ENCODE results near the gene ESRRB.

ESRRB gene

DNA sequence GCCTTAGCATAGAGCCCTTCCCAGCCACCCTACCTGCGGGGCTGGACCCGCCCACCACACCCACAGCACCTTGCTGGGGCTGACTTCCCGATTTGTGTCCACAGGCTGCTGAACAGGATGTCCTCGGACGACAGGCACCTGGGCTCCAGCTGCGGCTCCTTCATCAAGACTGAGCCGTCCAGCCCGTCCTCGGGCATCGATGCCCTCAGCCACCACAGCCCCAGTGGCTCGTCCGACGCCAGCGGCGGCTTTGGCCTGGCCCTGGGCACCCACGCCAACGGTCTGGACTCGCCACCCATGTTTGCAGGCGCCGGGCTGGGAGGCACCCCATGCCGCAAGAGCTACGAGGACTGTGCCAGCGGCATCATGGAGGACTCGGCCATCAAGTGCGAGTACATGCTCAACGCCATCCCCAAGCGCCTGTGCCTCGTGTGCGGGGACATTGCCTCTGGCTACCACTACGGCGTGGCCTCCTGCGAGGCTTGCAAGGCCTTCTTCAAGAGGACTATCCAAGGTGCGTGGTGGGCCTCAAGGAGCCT, 63.4 kb downstream of the ESRRB start:
- DNase-seq (ENCODE audit: low read depth in 1 of 2, low spot score in 1 of 2) = no peak

GRCh38 chr14:76446486-76446885, 70.5 kb downstream of the ESRRB start:
- DNase-seq (ENCODE audit: low read depth in 1 of 2, low spot score in 1 of 2) = no peak

DNA sequence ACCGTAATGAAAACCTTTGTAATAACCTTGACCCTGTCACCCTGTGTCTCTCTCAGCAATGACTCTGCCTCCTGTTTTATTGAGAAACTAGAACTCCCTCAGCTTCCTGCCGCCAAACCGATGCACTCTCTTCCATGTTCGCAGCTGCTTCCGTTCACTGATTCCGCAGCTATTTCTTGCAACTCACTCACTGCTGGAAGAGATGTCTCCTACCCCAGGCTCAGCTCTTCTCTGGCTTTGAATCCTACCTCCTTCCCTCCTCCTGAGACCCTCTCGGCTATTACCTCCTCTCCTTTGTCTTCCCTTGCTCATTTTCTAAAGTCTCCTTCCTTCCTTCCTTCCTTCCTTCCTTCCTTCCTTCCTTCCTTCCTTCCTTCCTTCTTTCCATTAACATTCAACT, 71.0 kb downstream of the ESRRB start:
- DNase-seq (ENCODE audit: low read depth in 1 of 2, low spot score in 1 of 2) = no peak

GRCh38 chr14:76450476-76450875, 74.5 kb downstream of the ESRRB start:
- DNase-seq (ENCODE audit: low read depth in 1 of 2, low spot score in 1 of 2) = no peak

- no peak for DNase-seq (ENCODE audit: low read depth in 1 of 2, low spot score in 1 of 2)
Observed at GRCh38 chr14:76456200-76456599, 80.3 kb downstream of the ESRRB start.

- no peak for DNase-seq (ENCODE audit: low read depth in 1 of 2, low spot score in 1 of 2)
Observed at GRCh38 chr14:76456891-76457586, 81.1 kb downstream of the ESRRB start.

DNA sequence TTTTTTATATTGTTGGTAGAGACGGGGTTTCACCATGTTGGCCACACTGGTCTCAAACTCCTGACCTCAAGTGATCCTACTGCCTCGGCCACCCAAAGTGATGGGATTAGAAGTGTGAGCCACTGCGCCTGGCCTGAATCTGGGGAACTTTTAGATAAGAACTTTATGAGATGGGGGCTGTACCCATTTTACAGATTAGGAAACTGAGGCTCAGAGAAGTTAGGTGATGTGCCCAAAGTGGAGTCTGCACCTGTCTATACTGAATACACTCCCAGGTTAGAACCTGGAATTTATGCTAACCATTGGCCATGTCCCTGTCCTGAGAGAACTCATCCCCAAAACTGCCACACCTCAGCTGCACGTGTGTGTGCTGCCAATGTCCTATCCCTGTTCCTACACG, 81.9 kb downstream of the ESRRB start:
- no peak for DNase-seq (ENCODE audit: low read depth in 1 of 2, low spot score in 1 of 2)

DNA sequence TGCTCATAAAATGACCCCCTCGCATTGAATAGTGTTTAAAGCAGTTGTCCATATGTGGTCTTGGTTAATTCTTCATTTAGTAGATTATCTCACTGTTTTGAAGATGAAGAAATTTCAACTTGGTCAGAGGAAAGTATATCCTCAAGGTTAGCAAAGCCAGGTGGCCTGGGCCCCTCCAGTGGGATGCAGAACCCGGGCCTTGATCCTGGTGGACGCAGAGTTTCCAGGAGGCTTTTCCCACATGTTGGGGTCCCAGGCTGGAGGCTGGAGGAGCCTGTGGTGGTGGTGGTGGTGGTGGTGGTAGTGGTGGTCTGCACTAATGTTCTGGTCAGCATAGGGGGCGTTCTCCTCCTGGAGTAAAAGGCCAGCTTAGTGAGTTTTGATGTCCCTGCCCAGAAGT, 85.9 kb downstream of the ESRRB start:
- no peak for DNase-seq (ENCODE audit: low read depth in 1 of 2, low spot score in 1 of 2)

GRCh38 chr14:76462330-76462729, 86.4 kb downstream of the ESRRB start:
- no peak for DNase-seq (ENCODE audit: low read depth in 1 of 2, low spot score in 1 of 2)

DNA sequence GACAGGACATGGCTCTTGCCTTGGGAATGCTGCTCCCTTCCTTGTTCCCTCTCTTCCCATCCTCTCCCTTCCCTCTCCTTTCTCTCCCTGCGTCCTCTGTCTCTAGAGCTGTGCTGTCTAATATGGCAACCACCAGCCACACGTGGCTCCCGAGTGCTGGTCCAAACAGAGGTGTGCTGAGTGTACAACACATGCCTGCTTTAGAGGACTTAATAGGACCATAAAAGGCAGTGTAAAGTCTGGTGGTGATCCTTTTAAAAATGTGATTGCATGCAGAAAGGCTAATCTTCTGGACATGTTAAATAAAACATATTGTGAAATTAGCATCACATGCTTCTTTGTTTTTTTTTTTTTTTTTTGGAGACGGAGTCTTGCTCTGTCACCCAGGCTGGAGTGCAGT, 87.2 kb downstream of the ESRRB start:
- DNase-seq (ENCODE audit: low read depth in 1 of 2, low spot score in 1 of 2) = no peak

GRCh38 chr14:76464856-76465255, 88.9 kb downstream of the ESRRB start:
- DNase-seq (ENCODE audit: low read depth in 1 of 2, low spot score in 1 of 2) = no peak

GRCh38 chr14:76465664-76466063, 89.7 kb downstream of the ESRRB start:
- DNase-seq (ENCODE audit: low read depth in 1 of 2, low spot score in 1 of 2) = no peak

DNA sequence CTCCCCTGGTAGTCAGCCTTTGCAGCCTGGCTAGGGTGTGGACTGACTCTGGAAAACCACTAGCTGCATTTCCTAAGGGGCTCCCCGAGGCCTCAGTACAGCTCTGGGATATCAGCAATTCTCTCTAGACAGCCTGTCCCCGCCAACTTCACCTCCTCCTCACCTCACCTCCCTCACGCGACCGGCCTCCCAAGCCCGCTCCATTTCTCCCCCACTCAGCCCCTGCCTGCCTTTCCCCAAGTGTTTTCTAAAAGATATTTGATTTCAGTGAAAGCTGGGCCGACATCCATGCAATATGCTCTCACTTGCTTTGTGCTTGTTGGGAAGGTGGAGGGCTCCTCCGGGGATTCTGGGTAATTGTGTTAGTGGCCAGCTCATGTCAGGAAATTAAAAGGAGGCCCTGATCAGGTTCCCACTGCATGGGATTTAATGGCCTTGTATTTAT, 91.8 kb downstream of the ESRRB start:
- no peak for DNase-seq (ENCODE audit: low read depth in 1 of 2, low spot score in 1 of 2)

GRCh38 chr14:76472199-76472723, 96.3 kb downstream of the ESRRB start:
- DNase-seq (ENCODE audit: low read depth in 1 of 2, low spot score in 1 of 2) = no peak

DNA sequence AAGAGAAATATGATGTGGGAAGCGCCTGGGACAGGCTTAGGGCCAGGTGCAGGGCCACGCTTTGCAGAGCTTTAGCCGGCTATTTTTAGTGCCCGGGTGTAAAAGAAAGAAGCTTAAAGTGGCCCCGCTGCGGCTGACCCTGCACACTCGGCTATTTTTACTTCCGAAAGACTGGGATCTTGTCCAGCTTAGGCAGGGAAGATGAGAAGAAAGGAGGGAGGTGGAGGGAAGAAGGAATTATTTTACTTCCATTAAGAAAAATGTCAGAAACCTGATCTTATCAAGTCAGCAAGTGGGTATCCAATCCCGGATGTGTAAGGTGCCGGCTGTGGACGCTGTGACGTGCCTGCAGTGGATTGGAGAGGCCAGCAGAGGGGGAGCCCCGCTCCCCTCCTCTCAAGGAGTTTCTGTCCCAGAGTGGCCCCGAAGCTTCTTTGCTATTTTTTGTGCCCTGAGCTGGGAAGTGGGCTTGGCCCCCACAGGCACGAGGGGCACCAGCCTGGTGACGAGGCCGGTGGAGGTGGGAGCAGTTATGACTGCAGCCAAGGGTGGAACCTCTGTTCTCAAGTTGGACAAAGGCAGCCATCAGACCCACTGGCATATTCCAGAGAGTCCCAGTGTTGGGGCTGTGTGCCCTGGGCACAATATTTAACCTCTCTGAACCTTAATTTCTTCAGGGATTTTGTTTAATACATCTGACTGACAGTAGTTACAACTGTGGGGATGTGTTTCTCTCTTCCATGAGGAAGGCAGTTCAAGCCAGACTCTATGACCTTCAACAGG, 97.7 kb downstream of the ESRRB start:
- no peak for DNase-seq (ENCODE audit: low read depth in 1 of 2, low spot score in 1 of 2)

GRCh38 chr14:76480426-76480825, 104.5 kb downstream of the ESRRB start:
- DNase-seq (ENCODE audit: low read depth in 1 of 2, low spot score in 1 of 2) = no peak

DNA sequence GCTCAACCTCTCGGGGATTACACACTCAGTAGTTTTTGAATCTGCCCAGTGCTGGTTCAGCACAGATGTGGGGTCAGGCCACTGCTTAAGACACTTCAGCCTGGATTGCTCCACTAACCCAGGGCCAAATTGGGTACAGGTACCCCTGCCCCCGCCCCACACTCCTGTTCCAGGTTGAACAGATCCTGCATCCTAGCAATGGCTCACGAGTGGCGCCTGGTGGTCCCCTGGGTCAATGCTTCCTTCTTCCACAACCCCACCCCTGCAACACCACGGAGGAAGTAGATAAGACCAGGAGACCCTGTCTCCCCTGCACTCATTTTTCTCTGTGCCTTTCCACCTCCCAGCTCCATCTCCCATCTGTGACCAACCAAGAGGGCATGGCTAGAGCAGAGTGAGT, 108.4 kb downstream of the ESRRB start:
- no peak for DNase-seq (ENCODE audit: low read depth in 1 of 2, low spot score in 1 of 2)

GRCh38 chr14:76486251-76486743, 110.4 kb downstream of the ESRRB start:
- DNase-seq (ENCODE audit: low read depth in 1 of 2, low spot score in 1 of 2) = no peak

DNA sequence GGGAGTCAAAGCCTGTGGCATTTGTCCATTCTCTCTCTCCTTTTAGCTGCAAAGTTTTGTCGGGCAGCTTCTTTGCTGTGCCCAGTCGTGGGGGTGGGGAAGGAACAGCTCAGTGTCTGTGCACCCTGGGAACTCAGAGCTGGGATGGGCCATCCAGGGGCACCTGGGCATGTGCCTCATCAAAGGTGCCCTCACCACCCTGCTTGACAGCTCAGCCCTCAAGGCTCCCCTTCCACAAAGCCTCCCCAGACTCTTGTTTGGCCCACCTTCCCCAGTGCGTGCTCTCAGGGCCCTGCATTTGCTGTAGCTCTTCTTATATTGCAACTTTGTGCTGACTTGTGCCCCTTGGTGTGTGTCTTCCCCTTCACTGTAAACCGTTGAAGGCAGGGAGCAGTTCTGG, 112.6 kb downstream of the ESRRB start:
- no peak for DNase-seq (ENCODE audit: low read depth in 1 of 2, low spot score in 1 of 2)

GRCh38 chr14:76489667-76490066, 113.7 kb downstream of the ESRRB start:
- DNase-seq (ENCODE audit: low read depth in 1 of 2, low spot score in 1 of 2) = no peak

DNA sequence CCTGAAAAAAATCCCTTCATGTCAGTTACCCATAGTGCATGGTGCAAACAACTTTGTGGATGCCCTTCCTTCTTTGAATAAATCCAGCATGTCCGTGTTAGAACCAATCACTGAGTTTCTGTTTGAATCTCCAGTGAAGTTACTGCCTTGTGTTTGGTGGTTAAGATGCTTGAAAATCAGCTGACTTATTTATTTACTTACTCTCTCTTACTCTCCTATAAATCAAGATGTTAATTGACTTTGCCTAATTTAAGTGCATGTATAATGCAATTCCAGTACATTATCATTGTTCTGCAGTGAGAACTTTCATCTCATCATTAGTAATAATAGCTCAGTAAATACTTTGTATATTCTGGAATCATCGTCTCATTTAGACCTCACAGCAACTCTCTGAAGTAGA, 114.2 kb downstream of the ESRRB start:
- DNase-seq (ENCODE audit: low read depth in 1 of 2, low spot score in 1 of 2) = no peak

- DNase-seq (ENCODE audit: low read depth in 1 of 2, low spot score in 1 of 2) = no peak
Observed at GRCh38 chr14:76490735-76491134, 114.8 kb downstream of the ESRRB start.

All from activated CD4-positive, alpha-beta T cell treated with anti-CD3 and anti-CD28 coated beads, Interleukin-2, amount 50 U/mL, for 24 hours (primary cell).